Smooth muscle cell (in vitro differentiated cells): ENCODE measurements around the gene ZNF134. TPM values are rescaled to one million over a fixed set of nuclear protein-coding genes. Genes with fewer than 3 reads are reported as not detected.

ENCODE experiments used
- DNase-seq: peaks from one replicate; lab custom pipeline; 2025; ENCODE audit not compliant: unreplicated experiment; lab: John Stamatoyannopoulos, UW
- H2AFZ ChIP-seq: fragments of 200-600 bp; sonication (generic); 2 replicates; pipeline ENCODE4 v1.6.0; 2016; ENCODE audit warnings: antibody characterized with exemption, low read depth, mild to moderate bottlenecking
- H3F3A ChIP-seq: fragments of 200-600 bp; sonication (generic); 2 replicates; pipeline ENCODE4 v1.6.0; 2017; ENCODE audit warnings: antibody characterized with exemption, low read depth
- H3K27ac ChIP-seq: fragments of 200-600 bp; sonication (generic); 2 replicates; pipeline ENCODE4 v1.5.1; 2016; ENCODE audit warnings: low read depth, mild to moderate bottlenecking
- H3K27me3 ChIP-seq: fragments of 200-600 bp; sonication (generic); 2 replicates; pipeline ENCODE4 v1.6.1; 2016; ENCODE audit warnings: low read depth, mild to moderate bottlenecking
- H3K36me3 ChIP-seq: fragments of 200-600 bp; sonication (generic); 2 replicates; pipeline ENCODE4 v1.5.1; 2016; ENCODE audit warnings: low read depth
- H3K4me1 ChIP-seq: fragments of 200-600 bp; sonication (generic); 2 replicates; pipeline ENCODE4 v1.5.1; 2016; ENCODE audit warnings: low read depth
- H3K4me2 ChIP-seq: fragments of 200-600 bp; sonication (generic); 2 replicates; pipeline ENCODE4 v1.6.0; 2016; ENCODE audit warnings: mild to moderate bottlenecking
- H3K4me3 ChIP-seq: fragments of 200-600 bp; sonication (generic); 2 replicates; pipeline ENCODE4 v1.5.1; 2016; ENCODE audit warnings: mild to moderate bottlenecking
- H3K79me2 ChIP-seq: fragments of 200-600 bp; sonication (generic); 2 replicates; pipeline ENCODE4 v1.6.0; 2016; ENCODE audit warnings: low read depth, mild to moderate bottlenecking
- H3K9ac ChIP-seq: fragments of 200-600 bp; sonication (generic); 2 replicates; pipeline ENCODE4 v1.6.0; 2016; ENCODE audit warnings: low read depth
- H3K9me3 ChIP-seq: fragments of 200-600 bp; sonication (generic); replicated peaks from 2 replicates; pipeline ENCODE4 v1.5.1; 2016; ENCODE audit warnings: low read depth
- H4K20me1 ChIP-seq: fragments of 200-600 bp; sonication (generic); 2 replicates; pipeline ENCODE4 v1.6.0; 2016; ENCODE audit warnings: low read depth
- WGBS: methylation state at CpG from one replicate; pipeline ENCODE4 v1.1.7; 2016; ENCODE audit warnings: low lambda C conversion rate; 5-methylcytosine and 5-hydroxymethylcytosine counted together
- polyA plus RNA-seq: library from polyadenylated mRNA; unstranded; fragments of >200 nt; fragmentation: Nextera tagmentation; extraction: Ambion mirVana; gene quantifications from 2 replicates; pipeline ENCODE4 v1.2.1, GENCODE V29; 2016
- total RNA-seq: library from RNA; depleted of rRNA; stranded (reverse); fragments of >200 nt; gene quantifications from 2 replicates; pipeline ENCODE4 v1.2.3, GENCODE V29; 2014
- TF ChIP-seq, protein P1 (sequence below): fragments of 200-600 bp; sonication (generic); IDR thresholded peaks from 2 replicates; pipeline ENCODE4 v1.5.1; 2017; ENCODE audit warnings: borderline replicate concordance, mild to moderate bottlenecking, antibody characterized with exemption; ENCODE audit not compliant: insufficient read depth, poor library complexity, severe bottlenecking

ZNF134 gene
- total and polyA plus RNA-seq, 2 experiments from 2014 or later = 7.0 to 27.6 TPM

DNA sequence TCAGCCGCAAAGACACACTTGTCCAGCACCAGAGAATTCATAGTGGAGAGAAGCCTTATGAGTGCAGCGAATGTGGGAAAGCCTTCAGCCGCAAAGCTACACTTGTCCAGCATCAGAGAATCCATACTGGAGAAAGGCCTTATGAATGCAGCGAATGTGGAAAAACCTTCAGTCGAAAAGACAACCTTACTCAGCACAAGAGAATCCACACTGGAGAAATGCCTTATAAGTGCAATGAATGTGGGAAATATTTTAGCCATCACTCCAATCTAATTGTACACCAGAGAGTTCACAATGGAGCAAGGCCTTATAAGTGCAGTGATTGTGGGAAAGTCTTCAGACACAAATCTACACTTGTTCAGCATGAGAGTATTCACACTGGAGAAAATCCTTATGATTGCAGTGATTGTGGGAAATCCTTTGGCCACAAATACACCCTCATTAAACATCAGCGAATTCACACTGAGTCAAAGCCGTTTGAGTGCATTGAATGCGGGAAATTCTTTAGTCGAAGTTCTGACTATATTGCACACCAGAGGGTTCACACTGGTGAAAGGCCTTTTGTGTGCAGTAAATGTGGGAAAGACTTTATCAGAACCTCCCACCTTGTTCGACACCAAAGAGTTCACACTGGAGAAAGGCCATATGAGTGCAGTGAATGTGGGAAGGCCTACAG is 6.8 kb downstream of the ZNF134 start:
- no peak overlapping the region for H3K27ac ChIP-seq
- H3K4me2 ChIP-seq = no peak overlapping the region
- H2AFZ ChIP-seq = no peak overlapping the region
- no peaks in the 10 kb centered on the region for H3K4me1 ChIP-seq
- H3K9ac ChIP-seq = no peak overlapping the region
- WGBS = over 99% methylated on average over 10 of the region's 10 CpGs
- TF ChIP-seq, protein P1, sequence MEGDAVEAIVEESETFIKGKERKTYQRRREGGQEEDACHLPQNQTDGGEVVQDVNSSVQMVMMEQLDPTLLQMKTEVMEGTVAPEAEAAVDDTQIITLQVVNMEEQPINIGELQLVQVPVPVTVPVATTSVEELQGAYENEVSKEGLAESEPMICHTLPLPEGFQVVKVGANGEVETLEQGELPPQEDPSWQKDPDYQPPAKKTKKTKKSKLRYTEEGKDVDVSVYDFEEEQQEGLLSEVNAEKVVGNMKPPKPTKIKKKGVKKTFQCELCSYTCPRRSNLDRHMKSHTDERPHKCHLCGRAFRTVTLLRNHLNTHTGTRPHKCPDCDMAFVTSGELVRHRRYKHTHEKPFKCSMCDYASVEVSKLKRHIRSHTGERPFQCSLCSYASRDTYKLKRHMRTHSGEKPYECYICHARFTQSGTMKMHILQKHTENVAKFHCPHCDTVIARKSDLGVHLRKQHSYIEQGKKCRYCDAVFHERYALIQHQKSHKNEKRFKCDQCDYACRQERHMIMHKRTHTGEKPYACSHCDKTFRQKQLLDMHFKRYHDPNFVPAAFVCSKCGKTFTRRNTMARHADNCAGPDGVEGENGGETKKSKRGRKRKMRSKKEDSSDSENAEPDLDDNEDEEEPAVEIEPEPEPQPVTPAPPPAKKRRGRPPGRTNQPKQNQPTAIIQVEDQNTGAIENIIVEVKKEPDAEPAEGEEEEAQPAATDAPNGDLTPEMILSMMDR = no peak
- no peak overlapping the region for H3K4me3 ChIP-seq
- H4K20me1 ChIP-seq = no peaks in the 10 kb centered on the region
- no peaks in the 10 kb centered on the region for H3K27me3 ChIP-seq
- no peak for DNase-seq
- H3F3A ChIP-seq = no peaks in the 10 kb centered on the region
- H3K36me3 ChIP-seq = peaks cover 71% of the 10 kb centered on the region
- peaks cover 69% of the 10 kb centered on the region for H3K9me3 ChIP-seq
- H3K79me2 ChIP-seq = peaks cover 79% of the 10 kb centered on the region

DNA sequence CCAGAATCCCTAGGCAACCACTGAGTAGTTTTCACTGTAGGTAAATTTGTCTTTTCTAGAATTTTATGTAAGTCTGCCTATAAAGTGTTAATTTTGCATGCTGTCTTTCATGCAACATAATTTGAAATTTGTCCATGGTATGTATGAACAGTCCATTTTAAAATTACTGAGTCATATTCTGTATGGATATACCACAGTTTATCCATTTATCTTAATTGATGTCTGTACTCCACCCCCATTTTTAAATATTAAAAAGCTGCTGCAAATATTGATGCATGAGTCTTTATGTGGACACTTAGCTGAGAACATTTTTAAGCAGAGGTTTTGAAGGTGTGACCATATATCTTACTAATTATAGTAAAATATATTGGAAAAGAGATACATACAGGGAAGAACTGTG is 9.0 kb downstream of the ZNF134 start:
- Histone ChIP-seq H3K27ac (no peak overlapping the region), H3K27me3 (no peaks in the 10 kb centered on the region), H3K79me2 (peaks cover 56% of the 10 kb centered on the region), H3K9me3 (peaks cover 62% of the 10 kb centered on the region), H2AFZ (no peak overlapping the region), H4K20me1 (no peaks in the 10 kb centered on the region), H3K4me1 (no peaks in the 10 kb centered on the region), H3F3A (no peaks in the 10 kb centered on the region), H3K36me3 (peaks cover 54% of the 10 kb centered on the region), H3K4me2 (no peak overlapping the region), H3K4me3 (no peak overlapping the region), H3K9ac (no peak overlapping the region)
- TF ChIP-seq, protein P1 = no peak
- DNase-seq = no peak

DNA sequence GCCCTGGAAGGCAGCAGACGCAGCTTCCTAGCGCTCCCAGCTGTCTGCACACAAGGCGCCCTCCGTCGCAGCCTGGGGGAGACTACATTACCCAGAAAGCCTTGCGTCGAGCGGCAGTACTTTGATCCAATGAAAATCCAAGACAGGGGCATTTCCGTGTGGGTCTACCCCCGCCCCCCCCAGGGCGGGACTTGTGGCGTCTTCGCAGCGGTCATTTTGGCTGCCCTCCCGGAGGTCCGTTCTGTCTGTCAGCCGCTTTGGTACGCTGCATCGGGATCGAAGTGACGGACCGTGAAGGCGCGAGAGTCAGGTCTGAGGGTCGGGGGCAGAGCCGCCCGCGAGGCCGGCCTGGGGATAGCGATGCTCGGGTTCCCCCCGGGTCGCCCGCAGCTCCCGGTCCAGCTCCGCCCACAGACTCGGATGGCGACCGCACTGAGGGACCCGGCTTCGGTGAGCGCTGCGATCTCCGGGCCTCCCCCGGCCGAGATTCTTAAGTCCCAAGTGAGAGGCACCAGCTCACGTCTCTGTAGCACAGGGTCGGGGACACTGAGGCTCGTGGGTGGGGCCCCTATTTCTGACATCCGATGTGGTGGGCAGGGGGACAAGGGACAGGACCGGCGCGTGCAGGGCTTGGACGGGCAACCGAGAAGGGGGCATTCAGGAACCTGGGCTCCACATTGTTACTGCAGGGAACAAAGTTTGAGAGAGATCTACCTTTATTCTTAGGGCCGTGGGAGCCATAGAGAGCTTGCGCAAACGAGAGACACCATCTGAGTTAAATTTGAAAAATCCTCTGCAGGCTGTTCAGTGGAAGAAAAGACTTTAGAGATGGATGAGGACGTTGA is 19.2 kb downstream of the ZNF134 start, which contains the start of gene ZNF211:
Gene ZNF211, plus strand, starts transcription at position 182 of the 845 bp plus-strand sequence. Its CDS starts 179 bp downstream, at position 361.
- Histone ChIP-seq H3F3A (peaks cover 3% of the 10 kb centered on the region), H3K4me3 (peak within 1 kb of the TSS; percentile 84), H3K9me3 (peaks cover 34% of the 10 kb centered on the region), H3K36me3 (peaks cover 37% of the 10 kb centered on the region), H3K4me1 (peaks cover 3% of the 10 kb centered on the region), H3K79me2 (peaks cover 31% of the 10 kb centered on the region), H3K9ac (peak within 1 kb of the TSS; percentile 72), H4K20me1 (no peaks in the 10 kb centered on the region), H3K4me2 (peak within 1 kb of the TSS; percentile 85), H3K27me3 (no peaks in the 10 kb centered on the region), H2AFZ (peak within 1 kb of the TSS; percentile 92), H3K27ac (no peak within 1 kb of the TSS)
- peak; percentile 62 for DNase-seq
- TF ChIP-seq, protein P1 = no peak
- 3% methylated on average over 58 of the region's 59 CpGs for WGBS
